HG03135 (cell line): Measurements from ENCODE around the gene SYTL1.

Experiments
- ATAC-seq: cut with Tn5 transposase; IDR thresholded peaks from one replicate; pipeline ENCODE4 v1.9.1; 2021; ENCODE audit warnings: mild to moderate bottlenecking, moderate library complexity; ENCODE audit not compliant: unreplicated experiment

Gene SYTL1

DNA sequence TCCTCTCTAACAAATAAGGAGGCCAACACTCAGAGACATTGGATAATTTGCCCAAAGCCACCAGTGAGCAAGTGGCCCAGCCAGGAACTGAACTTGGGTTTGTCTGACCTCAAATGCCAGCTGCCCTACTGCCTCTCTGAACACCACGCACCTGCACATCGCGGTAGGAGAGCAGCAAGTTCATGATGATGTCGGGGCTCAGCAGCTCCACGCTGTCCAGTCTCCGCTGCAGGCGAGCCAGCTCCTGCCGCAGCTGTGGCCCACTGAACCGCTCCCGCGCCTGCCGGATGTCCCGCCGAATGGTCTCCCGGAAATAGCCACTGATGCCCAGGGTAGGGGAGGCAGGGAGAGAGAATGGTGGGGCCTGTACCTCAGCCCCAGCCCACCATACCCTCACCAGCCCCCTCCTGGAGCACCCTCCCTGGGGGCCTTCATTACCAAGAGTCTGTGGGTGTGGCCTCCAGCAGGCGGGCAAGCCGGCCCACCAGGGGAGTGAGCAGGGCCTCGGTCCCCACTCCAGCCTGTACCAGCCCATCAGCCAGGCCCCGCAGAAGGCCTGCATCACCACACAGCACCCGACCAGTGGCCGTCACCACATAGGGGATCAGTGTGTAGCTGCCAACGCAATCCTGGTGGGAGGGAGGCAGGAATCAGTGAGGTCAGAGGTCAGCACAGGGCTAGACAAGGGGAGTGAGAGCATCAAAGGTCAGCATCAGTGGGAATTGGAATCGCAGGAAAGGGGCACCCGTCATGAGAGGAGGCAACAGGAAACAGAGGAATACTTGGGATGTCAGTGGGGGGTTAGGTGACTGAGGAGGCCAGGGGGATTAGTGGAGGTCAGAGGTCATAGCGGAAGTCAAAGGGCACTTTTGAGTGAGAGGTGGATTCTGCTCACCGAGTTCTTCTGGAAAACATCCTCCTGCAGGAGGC is 22.2 kb downstream of the SYTL1 start:
- no peak for ATAC-seq

DNA sequence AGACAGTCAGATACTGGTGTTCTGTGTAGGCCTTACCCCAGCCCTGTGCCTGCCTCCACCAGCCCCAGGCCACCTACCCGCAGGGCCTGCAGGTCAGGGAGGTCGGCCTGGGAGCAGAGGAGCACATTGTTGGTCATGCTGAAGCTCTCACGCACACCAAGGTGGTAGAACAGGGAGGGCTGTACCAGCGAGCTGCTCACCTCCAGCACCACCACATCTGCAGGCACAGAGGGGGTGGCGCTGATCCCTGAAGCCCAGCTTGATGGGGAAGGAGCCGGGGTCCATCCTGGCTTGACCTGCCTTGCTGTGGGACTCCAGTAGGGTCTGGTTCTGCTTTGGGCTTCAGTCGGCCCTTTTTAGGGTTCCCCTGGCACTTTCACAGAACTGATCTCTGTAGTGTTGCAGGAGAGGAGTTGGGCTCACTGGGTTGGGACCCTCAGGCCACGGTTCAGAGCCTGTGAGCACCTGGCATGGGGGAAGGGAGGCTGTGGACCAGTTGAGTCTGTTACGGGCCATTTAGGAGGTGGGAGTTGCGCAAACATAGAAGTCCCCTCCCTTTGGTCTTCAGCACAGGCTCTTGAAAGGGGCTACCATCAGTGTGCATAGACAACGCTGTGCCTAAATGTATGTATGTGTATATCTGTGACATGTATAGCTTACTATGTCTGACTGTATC is 23.0 kb downstream of the SYTL1 start:
- no peak for ATAC-seq

DNA sequence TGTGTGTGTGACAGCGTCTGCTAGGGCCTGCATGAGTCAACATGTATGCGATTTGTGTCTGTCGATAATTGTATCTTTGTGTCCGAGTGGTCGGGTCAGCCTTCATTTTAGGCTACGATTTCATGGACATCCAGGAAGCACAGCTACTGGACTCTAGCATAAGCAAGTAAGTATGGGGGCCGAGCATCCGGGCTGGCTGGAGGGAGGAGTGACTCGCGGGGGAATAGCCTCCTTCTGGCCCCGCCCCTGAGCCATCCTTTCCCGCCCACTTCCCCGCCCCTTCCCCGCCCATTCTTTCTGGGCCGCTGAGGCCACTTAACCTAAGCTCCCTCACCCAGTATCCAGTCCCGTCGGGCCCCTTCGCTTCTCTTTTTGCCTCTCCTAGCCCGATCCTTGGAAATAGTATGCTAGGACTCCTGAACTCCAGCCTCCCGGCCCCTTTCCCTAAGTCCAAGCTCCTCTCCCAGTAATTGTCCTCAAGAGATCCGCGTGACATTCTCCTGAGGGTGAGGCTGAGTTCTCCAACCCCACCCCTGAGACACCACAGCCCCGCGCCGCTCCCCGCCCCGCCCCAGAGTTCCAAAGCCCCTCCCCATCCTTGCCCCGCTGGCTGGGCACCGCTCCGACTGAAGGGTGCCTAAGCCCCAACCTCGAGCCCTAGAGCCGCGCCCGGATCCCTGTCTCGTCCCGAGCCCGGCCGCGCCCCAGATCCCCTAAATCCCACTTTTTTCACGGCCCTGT is 23.7 kb downstream of the SYTL1 start:
- peak; percentile 51 for ATAC-seq

DNA sequence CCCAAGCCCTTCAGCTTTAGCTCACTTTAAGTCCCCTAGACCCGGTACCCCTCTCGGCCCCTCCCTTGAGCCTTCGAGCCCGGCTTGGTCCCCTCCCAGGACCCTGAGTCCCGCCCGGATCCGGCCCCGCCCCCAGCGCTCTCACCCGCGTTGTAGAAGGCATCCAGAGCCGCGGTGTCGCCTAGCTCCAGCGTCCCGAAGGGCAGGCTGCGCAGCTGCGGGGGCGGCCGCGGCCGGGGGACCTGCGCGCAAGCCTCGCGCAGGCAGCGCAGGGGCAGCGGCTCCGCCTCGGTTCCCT is 24.2 kb downstream of the SYTL1 start:
- ATAC-seq, result peak; percentile 39

DNA sequence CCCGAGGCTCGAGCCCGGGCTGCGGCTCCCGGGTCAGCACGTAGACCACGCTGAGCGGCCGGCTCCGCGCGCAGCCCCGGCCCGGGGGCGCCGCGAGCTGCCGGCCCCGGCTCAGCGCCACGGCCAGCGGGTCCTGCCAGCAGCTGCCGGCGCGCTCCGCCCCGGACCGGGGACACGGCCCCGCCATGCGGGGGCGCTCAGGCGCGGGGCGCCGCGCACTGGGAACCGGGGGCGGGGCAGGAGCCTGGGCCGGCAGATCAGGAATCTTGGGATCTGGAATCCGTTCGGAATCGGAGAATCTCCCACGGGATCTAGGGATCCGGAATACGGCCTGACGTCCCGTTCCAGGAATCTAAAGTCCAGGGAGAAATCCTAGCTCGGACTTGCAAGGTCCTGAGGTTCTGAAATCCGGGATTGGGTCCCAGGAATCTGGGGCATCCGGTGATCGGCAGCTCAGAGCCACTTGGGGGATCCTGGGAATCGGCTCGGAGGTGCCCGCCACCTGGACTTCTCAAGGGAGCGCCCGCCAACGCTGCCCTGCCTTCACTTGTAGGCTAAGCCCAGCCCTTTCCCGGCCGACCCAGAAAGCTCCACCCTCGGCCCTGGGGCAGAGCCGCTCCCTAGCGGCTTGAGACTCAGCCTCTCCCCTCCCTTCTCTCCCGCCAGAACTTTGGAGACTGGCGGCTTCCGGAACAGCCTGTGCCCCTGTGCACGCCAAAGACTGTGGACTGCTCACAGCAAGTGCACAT is 24.8 kb downstream of the SYTL1 start, which contains the start of gene MAP3K6:
MAP3K6 (minus strand) TSS at position 551 of the 749 bp plus-strand sequence; CDS start at position 187, 364 bp downstream.
- peak; percentile 21 for ATAC-seq

DNA sequence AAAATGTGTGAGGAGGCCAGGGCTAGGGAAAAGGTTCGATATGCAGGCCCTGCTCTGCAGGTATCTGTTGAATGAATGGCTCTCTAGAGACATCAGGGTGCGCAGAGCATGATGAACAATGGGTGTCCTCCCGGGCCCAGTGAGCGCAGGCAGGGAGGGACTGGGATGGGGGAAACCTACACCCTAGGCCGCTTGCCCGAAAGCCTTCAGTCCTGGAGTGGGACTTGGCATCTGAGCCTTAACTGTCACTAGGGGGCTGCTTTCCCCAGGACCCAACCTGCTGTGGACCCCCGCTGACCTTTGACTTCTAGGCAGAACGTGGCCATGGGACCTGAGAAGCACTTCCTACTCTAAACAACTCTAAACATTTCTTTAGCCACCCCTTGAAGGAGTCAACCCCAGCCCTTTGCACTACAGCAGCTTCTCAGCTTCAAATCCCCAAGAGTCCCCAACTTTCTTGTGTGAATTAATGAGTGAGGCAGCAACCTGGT is 25.4 kb downstream of the SYTL1 start:
- ATAC-seq, result no peak

DNA sequence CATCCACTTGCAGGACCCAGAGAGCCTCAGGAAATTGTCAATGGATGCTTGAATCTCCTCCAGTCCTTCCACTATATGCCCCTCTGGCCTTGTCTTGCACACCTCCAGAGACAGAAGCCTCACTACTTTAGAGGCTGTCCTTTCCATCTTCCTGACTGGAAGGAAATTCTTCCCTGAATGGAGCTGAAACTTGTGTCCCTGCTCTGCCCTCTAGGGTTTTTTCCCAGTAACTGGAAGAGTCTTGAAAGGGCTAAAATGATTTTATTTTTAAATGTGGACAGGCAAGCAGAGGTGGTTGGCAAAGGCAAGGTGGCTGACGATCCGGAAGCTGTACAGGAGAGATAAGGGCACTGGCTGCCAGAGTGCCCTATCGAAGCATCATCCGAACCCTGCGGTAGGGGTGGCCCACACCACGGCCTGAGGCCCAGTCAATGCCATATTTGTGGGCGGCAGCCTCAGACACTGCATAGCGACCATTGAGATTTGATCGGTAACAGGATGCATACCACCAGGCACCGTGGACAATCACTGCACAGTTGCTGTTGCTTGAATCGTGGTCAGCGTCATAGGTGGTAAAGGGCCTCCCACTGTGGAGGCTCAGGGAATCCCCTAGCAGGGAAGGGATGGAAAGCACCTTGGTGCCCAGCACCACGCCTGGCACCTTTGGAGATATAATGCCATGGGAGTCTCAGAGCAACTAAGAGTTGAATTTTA is 27.2 kb downstream of the SYTL1 start:
- ATAC-seq, result no peak

DNA sequence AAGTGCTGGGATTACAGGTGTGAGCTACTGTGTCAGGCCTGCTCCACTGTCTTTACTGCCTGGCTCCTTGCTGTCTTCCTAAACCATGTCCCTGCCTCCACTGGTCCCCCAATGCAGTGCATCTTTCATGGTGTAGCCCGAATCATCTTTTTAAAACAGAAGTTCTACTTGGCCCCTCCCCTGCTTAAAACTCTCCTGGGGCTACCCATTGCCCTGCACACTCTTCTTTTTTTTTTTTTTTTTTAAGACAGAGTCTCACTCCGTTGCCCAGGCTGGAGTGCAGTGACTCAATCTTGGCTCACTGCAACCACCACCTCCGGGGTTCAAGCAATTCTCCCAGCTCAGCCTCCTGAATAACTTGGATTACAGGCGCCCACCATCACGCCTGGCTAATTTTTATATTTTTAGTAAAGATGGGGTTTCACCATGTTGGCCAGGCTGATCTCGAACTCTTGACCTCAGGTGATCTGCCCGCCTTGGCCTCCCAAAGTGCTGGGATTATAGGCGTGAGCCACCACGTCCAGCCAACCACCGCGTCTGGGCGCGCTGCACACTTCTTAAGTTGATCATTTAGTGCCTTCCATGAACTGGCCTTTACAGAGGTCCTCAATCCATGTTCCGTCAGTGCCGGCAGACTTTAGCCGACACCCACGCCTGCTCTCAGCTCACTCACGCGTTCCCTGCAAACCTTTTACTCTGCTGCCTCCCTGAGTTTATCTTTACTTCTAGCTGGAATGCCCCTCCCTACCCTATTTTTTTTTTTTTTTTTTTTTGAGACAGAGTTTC is 30.4 kb downstream of the SYTL1 start:
- ATAC-seq, result no peak

DNA sequence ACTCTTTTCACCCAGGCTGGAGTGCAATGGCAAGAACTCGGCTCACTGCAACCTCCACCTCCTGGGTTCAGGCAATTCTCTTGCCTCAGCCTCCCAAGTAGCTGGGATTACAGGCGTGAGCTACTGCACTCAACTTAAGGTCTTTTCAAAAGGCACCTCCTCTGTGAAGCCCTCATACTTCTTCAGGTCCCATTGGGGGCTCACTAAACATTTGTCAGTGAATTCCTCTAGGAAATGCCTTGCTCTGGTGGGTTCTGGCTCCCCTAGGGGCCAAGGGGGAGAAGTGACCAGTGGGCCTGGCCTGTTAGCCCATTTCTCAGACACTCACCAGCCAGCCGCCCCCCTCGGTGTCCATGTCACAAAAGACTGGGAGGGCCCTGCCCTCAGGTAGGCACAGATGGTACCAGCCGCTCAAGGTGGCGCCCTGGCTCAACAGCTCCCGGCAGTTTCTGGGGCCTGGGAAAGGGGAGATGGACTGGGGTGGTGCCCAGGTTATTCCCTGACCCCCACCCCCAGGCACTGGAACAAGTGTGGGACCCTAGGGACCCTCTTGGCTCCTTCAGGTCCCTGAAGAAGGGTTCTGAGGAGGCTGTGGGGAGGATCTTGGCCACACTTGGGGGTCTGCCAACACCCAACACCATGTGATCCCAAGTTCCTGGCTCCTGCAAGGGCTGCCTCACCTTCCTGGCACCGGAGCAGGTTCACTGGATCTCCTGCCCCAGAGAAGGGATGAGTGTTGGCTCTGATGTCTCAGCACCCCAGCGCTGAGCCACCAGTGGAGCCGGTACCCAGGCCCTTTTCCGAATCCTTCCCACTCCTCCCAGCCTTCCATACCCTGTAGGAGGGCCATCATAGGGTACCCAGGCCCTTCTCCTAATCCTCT is 31.2 kb downstream of the SYTL1 start:
- no peak for ATAC-seq

DNA sequence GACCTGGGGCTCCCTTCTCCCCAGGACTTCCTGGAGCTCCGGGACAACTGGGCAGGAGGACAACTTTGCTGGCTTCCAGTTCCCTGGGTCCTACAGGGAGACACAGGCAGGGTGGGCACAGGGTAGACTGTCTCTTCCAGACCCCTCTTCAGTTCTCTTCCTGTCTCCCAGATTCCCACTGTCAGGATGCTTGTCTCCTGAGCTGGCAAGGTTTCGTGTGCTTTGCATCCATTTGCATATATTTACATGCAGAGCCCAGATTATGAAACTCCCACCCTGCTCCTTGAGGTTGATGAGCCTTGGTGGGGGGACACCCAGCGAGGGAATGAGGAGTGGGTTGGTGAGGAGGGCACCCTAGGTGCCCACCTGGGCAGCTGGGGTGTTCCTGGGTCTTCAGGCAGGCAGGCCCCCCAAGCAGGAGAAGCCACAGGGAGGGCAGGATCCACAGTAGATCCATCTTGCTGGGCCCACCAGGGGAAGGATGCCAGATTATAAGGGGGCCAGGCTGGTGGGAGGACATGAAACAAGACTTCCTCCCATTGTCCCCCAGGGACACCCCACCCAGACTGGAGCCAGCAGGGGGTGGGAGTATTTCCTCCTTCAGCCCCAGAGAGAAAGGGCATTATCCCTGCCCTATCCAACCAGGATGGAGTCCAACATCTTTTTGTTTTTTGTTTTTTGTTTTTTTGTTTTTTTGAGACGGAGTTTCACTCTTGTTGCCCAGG is 32.7 kb downstream of the SYTL1 start, which contains the start of gene FCN3:
FCN3 (minus strand) TSS at position 463 of the 725 bp plus-strand sequence; CDS start at position 457, 6 bp downstream.
- no peak for ATAC-seq

DNA sequence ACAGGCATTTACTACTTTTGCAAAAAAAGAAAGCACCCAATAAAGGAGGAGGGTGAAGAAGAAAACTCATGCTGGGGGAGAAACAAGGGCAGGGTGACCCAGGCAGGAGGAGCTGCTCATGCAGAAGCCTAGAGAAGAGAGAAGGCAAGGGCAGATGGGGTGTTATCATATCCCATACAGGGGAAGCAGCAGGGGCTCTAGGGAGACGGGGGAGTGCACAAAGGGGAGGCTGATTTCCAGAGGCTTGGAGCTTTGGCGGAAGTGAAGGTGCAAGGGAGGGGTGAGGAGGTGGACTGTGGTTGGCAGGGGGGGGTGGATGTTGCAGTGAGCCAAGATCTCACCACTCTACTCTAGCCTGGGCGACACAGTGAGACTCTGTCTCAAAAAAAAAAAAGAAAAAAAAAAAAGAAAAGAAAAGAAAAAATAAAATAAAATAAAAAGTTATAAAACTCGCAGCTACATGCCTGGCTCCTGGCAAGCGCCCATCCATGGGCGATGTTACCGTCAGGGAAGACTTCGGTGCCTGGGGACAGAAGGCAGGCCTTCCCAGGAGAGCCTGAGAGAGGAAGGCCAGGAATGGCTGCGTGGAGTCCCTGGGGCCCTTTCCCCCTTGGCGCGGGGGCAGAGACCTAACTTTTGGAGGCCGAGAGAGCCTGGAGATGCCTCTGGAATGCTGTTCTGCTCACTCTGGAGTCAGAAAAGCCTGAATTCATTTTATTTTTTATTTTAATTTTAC is 36.1 kb downstream of the SYTL1 start:
- no peak for ATAC-seq

DNA sequence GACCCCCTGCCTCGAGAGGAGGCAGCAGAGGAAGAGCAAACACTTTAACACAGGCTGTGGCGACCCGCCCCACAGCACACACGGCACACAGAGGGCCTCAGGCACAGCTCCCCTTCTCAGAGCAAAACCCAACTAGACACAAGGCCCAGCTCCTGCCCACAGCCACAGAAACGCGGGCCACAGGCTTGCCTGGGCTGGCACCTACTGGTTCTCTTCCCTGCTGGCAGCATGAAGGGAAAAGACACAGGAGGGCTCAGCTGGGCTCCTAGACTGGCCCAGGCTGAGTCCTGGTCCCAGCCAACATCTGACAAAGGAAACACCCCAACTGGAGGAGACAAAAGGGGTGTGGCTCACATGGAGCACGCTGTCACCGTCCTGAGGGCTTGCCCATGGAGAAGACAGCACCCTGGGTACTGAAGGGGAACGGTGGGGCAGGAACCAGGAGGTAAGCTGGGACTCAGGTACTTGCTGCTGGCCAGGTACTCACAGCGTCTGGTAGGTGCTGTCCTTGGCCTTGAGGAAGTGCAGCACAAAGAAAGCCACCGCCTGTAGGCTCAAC is 37.8 kb downstream of the SYTL1 start:
- ATAC-seq, result no peak

DNA sequence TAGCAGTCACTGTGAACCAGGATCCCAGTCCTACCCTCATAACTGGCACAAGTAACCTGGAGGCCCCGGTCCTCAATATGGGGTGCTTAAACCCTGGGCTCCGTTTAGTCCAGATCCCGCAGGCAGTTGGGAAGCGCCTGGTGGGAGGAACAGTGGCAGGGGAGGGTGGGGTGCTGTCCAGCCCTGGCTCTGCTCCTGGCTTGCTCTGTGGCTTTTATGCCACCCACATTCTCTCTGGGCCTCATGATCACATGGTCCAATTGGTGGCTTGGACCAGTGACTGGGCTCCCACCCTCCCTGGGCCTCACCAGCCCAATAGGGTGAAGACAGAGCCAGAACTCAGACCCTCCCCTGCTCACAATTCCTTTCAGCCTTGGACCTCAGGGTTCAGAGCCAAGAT is 38.4 kb downstream of the SYTL1 start:
- no peak for ATAC-seq

DNA sequence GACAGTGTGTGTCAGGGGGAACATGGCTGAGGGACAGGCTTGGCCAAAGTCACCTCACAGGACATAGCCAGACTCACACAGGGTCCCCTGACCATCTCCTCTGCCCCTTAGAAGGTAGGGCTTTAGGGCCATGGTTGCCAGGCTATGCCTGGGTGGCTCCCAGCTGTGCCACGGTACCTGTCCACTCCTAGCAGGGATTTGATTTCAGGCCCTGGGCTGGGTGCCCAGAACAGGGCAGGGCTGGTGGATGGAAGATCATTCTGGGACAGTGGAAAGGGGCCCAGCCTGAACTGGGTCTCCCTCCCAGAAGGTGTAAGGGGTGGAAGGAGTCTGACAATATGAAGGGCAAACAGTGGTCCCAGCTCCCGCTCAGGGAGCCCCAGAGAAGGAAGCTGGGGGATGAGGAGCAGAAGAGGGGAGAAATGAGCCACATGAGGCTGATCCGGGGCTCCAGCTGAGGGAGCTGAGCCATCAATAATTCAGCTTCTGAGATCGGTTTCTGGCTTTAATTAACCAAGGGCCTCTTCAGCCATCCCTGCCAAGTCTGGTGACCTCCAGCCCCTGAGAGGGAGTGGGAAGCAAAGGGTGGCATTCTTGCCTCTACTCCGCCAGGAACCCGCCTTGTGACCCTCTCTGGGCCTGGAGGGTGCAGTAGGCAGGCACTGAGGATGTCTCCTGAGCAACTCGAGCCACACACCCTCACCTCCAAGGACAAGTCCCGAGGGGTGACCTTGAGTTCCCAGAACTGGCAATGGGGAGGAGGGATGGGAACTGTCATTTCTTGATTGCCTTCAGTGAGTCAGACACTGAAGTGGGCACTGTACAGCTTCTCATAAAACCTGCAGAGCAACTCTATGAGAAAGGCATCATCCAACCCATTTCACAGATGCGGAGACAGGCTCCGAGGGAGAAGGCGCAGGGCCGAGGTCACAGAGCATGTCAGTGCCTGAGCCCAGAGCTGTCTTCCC is 39.2 kb downstream of the SYTL1 start:
- no peak for ATAC-seq
